ENCODE measurements around the gene PPP6R1. TPM values are rescaled to one million over a fixed set of nuclear protein-coding genes. Genes with fewer than 3 reads are reported as not detected.

Gene PPP6R1
- total and polyA plus RNA-seq, 2 of the 13 experiments (the other 11 are each of a cell fraction or from before 2014, with no cell fraction given): 25.8 to 54.0 TPM

GRCh38 chr19:55258828-55259539 lies at the start of gene PPP6R1 (continued):
- TF ChIP-seq ZFAT (CRISPR knock-in tag; conservative IDR thresholded peaks at IDR 0.05) (no peak), ATF5 (CRISPR knock-in tag; IDR thresholded peaks at IDR 0.05; ENCODE audit: low read depth) (no peak), ZBTB43 (CRISPR knock-in tag; conservative IDR thresholded peaks at IDR 0.05) (no peak; the same call in 1 of the 2 replicates), SMAD3 (CRISPR knock-in tag; IDR thresholded peaks at IDR 0.05) (peak; percentile 78; the same call in 1 of the 2 replicates), JDP2 (CRISPR knock-in tag; IDR thresholded peaks at IDR 0.05; ENCODE audit: borderline replicate concordance) (no peak), ZNF207 (IDR thresholded peaks at IDR 0.05; ENCODE audit: borderline replicate concordance) (no peak), TOE1 (CRISPR knock-in tag; IDR thresholded peaks at IDR 0.05) (peak; percentile 80; the same call in 1 of the 2 replicates), ZSCAN30 (CRISPR knock-in tag; IDR thresholded peaks at IDR 0.05) (no peak), FIP1L1 (IDR thresholded peaks at IDR 0.05; ENCODE audit: borderline replicate concordance, insufficient read depth, low read depth, low read length) (peak; percentile 94; the same call in 1 of the 2 replicates), KIAA2018 (CRISPR knock-in tag; IDR thresholded peaks at IDR 0.05; ENCODE audit: borderline replicate concordance) (no peak), FOXK1 (CRISPR knock-in tag; IDR thresholded peaks at IDR 0.05; ENCODE audit: borderline replicate concordance, low read depth) (peak; percentile 67), ASH2L (IDR thresholded peaks at IDR 0.05; ENCODE audit: insufficient read length, low read depth, low read length) (peak; percentile 78), ZBTB10 (CRISPR knock-in tag; IDR thresholded peaks at IDR 0.05; ENCODE audit: borderline replicate concordance) (peak; percentile 74), SSRP1 (CRISPR knock-in tag; IDR thresholded peaks at IDR 0.05) (0 out of 2 replicates have a peak, but pooled peaks have one; percentile 2)
